H9 (cell line): ENCODE data around the gene DPH2. TPM values are rescaled to one million over a fixed set of nuclear protein-coding genes. Genes with fewer than 3 reads are reported as not detected.

Experiments
- DNase-seq: peaks from one replicate; pipeline ENCODE4 v3.0.0-alpha.2; 2017
- H2AFZ ChIP-seq: one replicate; pipeline ENCODE4 v1.6.1; 2013; ENCODE audit warnings: mild to moderate bottlenecking, low read length, control low read depth, moderate library complexity
- H2AK5ac ChIP-seq: 2 replicates; pipeline ENCODE4 v1.6.1; 2013; ENCODE audit warnings: low read length, control low read depth, mixed read lengths; ENCODE audit not compliant: insufficient read length
- H2BK120ac ChIP-seq: one replicate; pipeline ENCODE4 v1.6.1; 2013; ENCODE audit warnings: low read depth, mild to moderate bottlenecking, low read length, control low read depth, inconsistent platforms; ENCODE audit not compliant: poor library complexity, severe bottlenecking
- H2BK12ac ChIP-seq: 2 replicates; pipeline ENCODE4 v1.6.1; 2013; ENCODE audit warnings: low read length, control low read depth, mixed read lengths, low read depth; ENCODE audit not compliant: insufficient read length
- H2BK15ac ChIP-seq: 2 replicates; pipeline ENCODE4 v1.6.1; 2013; ENCODE audit warnings: low read depth, low read length, control low read depth
- H2BK20ac ChIP-seq: one replicate; pipeline ENCODE4 v1.6.1; 2013; ENCODE audit warnings: low read depth, mild to moderate bottlenecking, low read length, control low read depth, inconsistent platforms; ENCODE audit not compliant: poor library complexity, severe bottlenecking
- H2BK5ac ChIP-seq: 2 replicates; pipeline ENCODE4 v1.6.1; 2013; ENCODE audit warnings: low read length, control low read depth, mixed read lengths; ENCODE audit not compliant: insufficient read length
- H3K14ac ChIP-seq: 2 replicates; pipeline ENCODE4 v1.6.1; 2013; ENCODE audit warnings: low read length, control low read depth; ENCODE audit not compliant: insufficient read depth
- H3K18ac ChIP-seq: 2 replicates; pipeline ENCODE4 v1.6.1; 2013; ENCODE audit warnings: low read depth, mild to moderate bottlenecking, mixed read lengths, low read length, control low read depth; ENCODE audit not compliant: insufficient read length
- H3K23ac ChIP-seq: 2 replicates; pipeline ENCODE4 v1.6.1; 2013; ENCODE audit warnings: low read length, control low read depth, mixed read lengths, low read depth; ENCODE audit not compliant: insufficient read length
- H3K23me2 ChIP-seq: 2 replicates; pipeline ENCODE4 v1.6.1; 2013; ENCODE audit warnings: low read depth, mild to moderate bottlenecking, mixed read lengths, low read length, control low read depth; ENCODE audit not compliant: insufficient read length, poor library complexity, severe bottlenecking
- H3K27ac ChIP-seq: 2 replicates; pipeline ENCODE4 v1.5.1; 2013; ENCODE audit warnings: low read length, control low read depth, mixed read lengths, low read depth; ENCODE audit not compliant: insufficient read length
- H3K27me3 ChIP-seq: 2 replicates; pipeline ENCODE4 v1.6.1; 2013; ENCODE audit warnings: low read length, control low read depth, inconsistent platforms; ENCODE audit not compliant: insufficient read depth
- H3K4ac ChIP-seq: 2 replicates; pipeline ENCODE4 v1.6.1; 2013; ENCODE audit warnings: low read depth, mild to moderate bottlenecking, control low read depth, inconsistent platforms, low read length, moderate library complexity
- H3K4me1 ChIP-seq: 2 replicates; pipeline ENCODE4 v1.6.1; 2013; ENCODE audit warnings: low read length, control low read depth, inconsistent platforms; ENCODE audit not compliant: insufficient read depth
- H3K4me2 ChIP-seq: 2 replicates; pipeline ENCODE4 v1.6.1; 2013; ENCODE audit warnings: low read length, control low read depth, mixed read lengths; ENCODE audit not compliant: insufficient read length, insufficient read depth
- H3K56ac ChIP-seq: 2 replicates; pipeline ENCODE4 v1.6.1; 2013; ENCODE audit warnings: low read depth, mild to moderate bottlenecking, mixed read lengths, low read length, control low read depth; ENCODE audit not compliant: insufficient read length
- H3K79me1 ChIP-seq: 2 replicates; pipeline ENCODE4 v1.6.1; 2013; ENCODE audit warnings: low read depth, mild to moderate bottlenecking, moderate library complexity, low read length, control low read depth, inconsistent platforms; ENCODE audit not compliant: insufficient read depth, poor library complexity, severe bottlenecking
- H3K79me2 ChIP-seq: 2 replicates; pipeline ENCODE4 v1.6.1; 2013; ENCODE audit warnings: low read length, control low read depth, inconsistent platforms; ENCODE audit not compliant: insufficient read depth
- H3K9ac ChIP-seq: 2 replicates; pipeline ENCODE4 v1.6.1; 2013; ENCODE audit warnings: low read length, control low read depth, mixed read lengths; ENCODE audit not compliant: insufficient read length; ENCODE audit errors: extremely low read depth
- H3K9me3 ChIP-seq: one replicate; pipeline ENCODE4 v1.6.1; 2013; ENCODE audit warnings: low read depth, low read length, inconsistent platforms; ENCODE audit not compliant: control insufficient read depth
- H3T11ph ChIP-seq: one replicate; pipeline ENCODE4 v1.6.1; 2013; ENCODE audit warnings: mild to moderate bottlenecking, low read length, control low read depth, inconsistent platforms
- H4K20me1 ChIP-seq: one replicate; pipeline ENCODE4 v1.6.1; 2013; ENCODE audit not compliant: control insufficient read depth, insufficient read length, insufficient read depth
- H4K5ac ChIP-seq: 2 replicates; pipeline ENCODE4 v1.6.1; 2013; ENCODE audit warnings: low read depth, mild to moderate bottlenecking, mixed read lengths, low read length, control low read depth; ENCODE audit not compliant: insufficient read length
- H4K8ac ChIP-seq: replicated peaks from 2 replicates; pipeline ENCODE4 v1.6.1; 2013; ENCODE audit warnings: low read length, control low read depth, mixed read lengths, low read depth; ENCODE audit not compliant: insufficient read length
- H4K91ac ChIP-seq: 2 replicates; pipeline ENCODE4 v1.6.1; 2013; ENCODE audit warnings: low read depth, mild to moderate bottlenecking, moderate library complexity, mixed read lengths, low read length, control low read depth; ENCODE audit not compliant: insufficient read length
- H3K27ac Mint-ChIP-seq, 3 experiments: 2 replicates in 2 of 3; 3 replicates in 1 of 3; pipeline ENCODE4 v1.8.0; 2020 to 2021; ENCODE audit warnings: mixed read lengths in 3 of 3, mild to moderate bottlenecking in 1 of 3, moderate library complexity in 1 of 3
- H3K27me3 Mint-ChIP-seq: 2 replicates; pipeline ENCODE4 v1.8.0; 2021; ENCODE audit warnings: low read depth, mild to moderate bottlenecking, moderate library complexity, mixed read lengths
- H3K36me3 Mint-ChIP-seq, 3 experiments: 2 replicates in 2 of 3; 3 replicates in 1 of 3; pipeline ENCODE4 v1.8.0; 2020 to 2021; ENCODE audit warnings: low read depth in 3 of 3, mixed read lengths in 3 of 3; ENCODE audit not compliant: insufficient read depth in 1 of 3
- H3K4me1 Mint-ChIP-seq, 2 experiments: 2 replicates each; pipeline ENCODE4 v1.8.0; 2020; ENCODE audit warnings: mixed read lengths in 2 of 2
- H3K4me3 Mint-ChIP-seq, 2 experiments: 2 replicates in 1 of 2; 3 replicates in 1 of 2; pipeline ENCODE4 v1.8.0; 2020 to 2021; ENCODE audit warnings: mild to moderate bottlenecking in 2 of 2, mixed read lengths in 2 of 2, moderate library complexity in 1 of 2
- H3K9me3 Mint-ChIP-seq, 2 experiments: 2 replicates in 1 of 2; 3 replicates in 1 of 2; pipeline ENCODE4 v1.8.0; 2020; ENCODE audit warnings: mild to moderate bottlenecking in 2 of 2, mixed read lengths in 2 of 2, moderate library complexity in 1 of 2
- CTCF ChIP-seq: fragments of 200-600 bp; sonication (generic); conservative IDR thresholded peaks from 3 replicates; pipeline ENCODE4 v1.8.0; 2021; ENCODE audit warnings: antibody characterized with exemption, mild to moderate bottlenecking
- WGBS: extraction: QIAGEN DNeasy Blood & Tissue Kit; methylation state at CpG from one replicate; pipeline ENCODE4 v1.1.7; 2013; ENCODE audit warnings: missing lambda C conversion rate, low lambda C conversion rate, mixed read lengths; ENCODE audit not compliant: insufficient read length; ENCODE audit errors: extremely low coverage; 5-methylcytosine and 5-hydroxymethylcytosine counted together
- total RNA-seq: library from RNA; stranded (reverse); gene quantifications from 2 replicates; pipeline ENCODE4 v1.2.1, GENCODE V29; 2021

The DPH2 gene
- total RNA-seq, 1 experiment from 2014 or later = 74.4 TPM

- no peak overlapping the region for H3K9ac ChIP-seq
- no peak overlapping the region for H3K18ac ChIP-seq
- H3K23ac ChIP-seq = no peak overlapping the region
- no peak overlapping the region for H4K5ac ChIP-seq
- H3K23me2 ChIP-seq = no peaks in the 10 kb centered on the region
- no peak overlapping the region for H2AFZ ChIP-seq
- H2BK20ac ChIP-seq = no peak overlapping the region
- no CpG with 5 or more reads among the region's 5 CpGs for WGBS
- no peak for TF ChIP-seq CTCF
- no peak overlapping the region for H2AK5ac ChIP-seq
- no peaks in the 10 kb centered on the region for H4K20me1 ChIP-seq
- no peak overlapping the region for H4K91ac ChIP-seq
- H2BK5ac ChIP-seq = no peak overlapping the region
- no peaks in the 10 kb centered on the region for H3K79me1 ChIP-seq
- H3K4me1 ChIP-seq = peaks cover 3% of the 10 kb centered on the region; the same call in 1 of the 2 replicates
- no peak overlapping the region for H3K4me2 ChIP-seq
- H3K9me3 ChIP-seq = no peaks in the 10 kb centered on the region
- no peaks in the 10 kb centered on the region for H3K9me3 Mint-ChIP-seq
- no peak overlapping the region for H3K27ac ChIP-seq
- H4K8ac ChIP-seq = no peak overlapping the region
- no peak overlapping the region for H2BK12ac ChIP-seq
- no peak overlapping the region for H3K4me3 Mint-ChIP-seq
- no peak overlapping the region for H3K56ac ChIP-seq
- no peak for DNase-seq
- H3K4ac ChIP-seq = no peak overlapping the region
- H3K27me3 ChIP-seq = no peaks in the 10 kb centered on the region
- H3K14ac ChIP-seq = no peak overlapping the region; the same call in 1 of the 2 replicates
- H2BK15ac ChIP-seq = no peak overlapping the region
- H3K27me3 Mint-ChIP-seq = no peaks in the 10 kb centered on the region
- no peak overlapping the region for H3T11ph ChIP-seq
- no peaks in the 10 kb centered on the region for H3K79me2 ChIP-seq
- H3K27ac Mint-ChIP-seq = peak overlapping the region in 1 of 3 experiments; percentile 6; a peak in 1 of 7 replicates
- H2BK120ac ChIP-seq = no peak overlapping the region
- H3K4me1 Mint-ChIP-seq = peaks cover 15 to 31% of the 10 kb centered on the region in 2 experiments
- peaks cover 4 to 13% (median 5%) of the 10 kb centered on the region in 3 experiments; a peak in 6 of 7 replicates for H3K36me3 Mint-ChIP-seq
Measured at GRCh38 chr1:44013949-44014348, 44.1 kb downstream of the DPH2 start.
